GM21526 (cell line): ENCODE data around the gene CYP2C9.

Experiments used
- ATAC-seq: cut with Tn5 transposase; IDR thresholded peaks from one replicate; pipeline ENCODE4 v1.9.1; 2021; ENCODE audit warnings: moderate library complexity; ENCODE audit not compliant: unreplicated experiment, low FRiP score

Gene CYP2C9

DNA sequence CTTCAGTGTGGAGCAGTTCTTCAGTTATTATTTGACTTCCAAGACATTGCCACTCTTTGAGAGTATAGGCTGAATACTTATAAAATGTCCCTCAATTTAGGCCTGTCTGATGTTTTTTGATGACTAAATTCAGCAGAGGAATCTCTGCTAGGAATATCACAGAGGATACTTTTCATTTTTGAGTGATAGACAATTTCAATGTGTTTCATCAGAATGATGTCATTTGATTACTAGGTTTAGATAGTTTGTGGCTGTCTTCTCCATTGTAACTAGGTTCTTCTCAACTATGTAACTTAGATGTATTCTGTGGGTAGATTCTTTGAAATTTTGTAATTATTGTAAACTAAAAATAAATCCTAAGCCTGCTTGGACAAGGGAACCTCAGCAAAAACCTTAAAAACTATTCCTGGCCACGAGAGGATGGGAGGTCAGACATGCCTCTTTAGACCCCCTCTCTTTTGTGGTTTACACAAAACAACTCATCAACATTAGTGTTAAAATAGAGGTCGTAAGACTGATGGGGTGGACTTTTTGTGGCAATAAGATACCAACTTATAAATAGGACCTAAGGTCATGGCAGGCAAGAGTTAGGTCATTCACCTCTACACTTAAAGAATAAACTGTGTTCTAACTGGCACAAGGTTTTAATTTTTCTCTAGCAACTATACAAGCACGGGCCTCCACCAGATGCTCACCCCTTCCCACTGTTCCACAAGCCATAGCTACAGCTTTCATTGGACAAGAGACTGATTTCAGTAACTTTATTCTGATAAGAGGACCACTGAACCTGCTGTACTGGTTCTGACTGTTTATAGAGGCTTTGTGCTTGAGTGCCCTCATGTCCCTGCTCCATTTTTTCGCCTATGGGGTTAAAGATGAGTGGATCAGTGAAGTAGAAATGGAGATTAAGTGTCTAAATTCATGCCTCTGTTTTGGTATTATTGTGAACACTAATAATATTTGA is 97.2 kb downstream of the CYP2C9 start:
- ATAC-seq = no peak

DNA sequence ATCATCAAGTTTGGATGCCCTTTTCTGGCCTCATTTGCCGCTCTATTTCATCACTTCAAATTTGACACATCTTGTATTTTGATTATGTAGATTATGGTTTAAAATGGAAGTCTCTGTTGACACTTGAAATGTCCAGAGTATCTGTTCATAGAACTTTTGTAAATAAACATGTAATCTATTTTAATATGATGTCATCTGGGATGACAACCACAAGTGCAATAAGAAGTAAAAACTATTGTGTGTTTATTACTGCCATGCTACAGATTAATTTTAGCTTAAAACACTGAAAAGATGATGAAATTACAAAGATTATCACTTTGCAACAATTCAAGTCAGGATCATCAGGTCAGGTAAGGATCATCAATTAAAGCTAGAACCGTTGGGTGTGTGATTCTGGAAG is 100.8 kb downstream of the CYP2C9 start:
- no peak for ATAC-seq
